ENCODE results near the gene LRRFIP1.

DNA sequence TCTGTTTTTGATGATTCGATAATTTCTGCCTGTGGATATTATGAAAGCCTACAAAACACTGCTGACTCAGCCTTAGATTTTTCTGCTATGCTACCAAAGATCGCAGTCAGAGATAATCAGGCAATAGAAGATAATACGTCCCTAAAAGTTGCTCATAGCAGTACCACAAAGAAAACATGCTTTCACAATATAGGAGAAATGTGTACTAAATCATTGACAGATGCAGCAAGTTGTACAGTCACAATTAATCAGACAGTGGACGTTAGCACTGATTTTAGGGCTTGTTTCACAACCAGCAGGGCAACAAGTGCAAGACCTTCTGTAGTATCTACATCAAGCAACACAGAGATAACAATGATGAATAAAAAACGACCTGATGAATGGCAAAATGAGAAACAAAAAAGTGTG, 190.7 kb downstream of the LRRFIP1 start:
- no peak for TF ChIP-seq POLR2AphosphoS5 (IDR thresholded peaks at IDR 0.05)
- TF ChIP-seq POLR2A (IDR thresholded peaks at IDR 0.05): no peak

Data from prostate gland (tissue), 1 donor.